Measurements from ENCODE around the gene SPRED2. TPM values are rescaled to one million over a fixed set of nuclear protein-coding genes. Genes with fewer than 3 reads are reported as not detected.

SPRED2 gene
- total RNA-seq, 1 donor = 5.4 TPM

DNA sequence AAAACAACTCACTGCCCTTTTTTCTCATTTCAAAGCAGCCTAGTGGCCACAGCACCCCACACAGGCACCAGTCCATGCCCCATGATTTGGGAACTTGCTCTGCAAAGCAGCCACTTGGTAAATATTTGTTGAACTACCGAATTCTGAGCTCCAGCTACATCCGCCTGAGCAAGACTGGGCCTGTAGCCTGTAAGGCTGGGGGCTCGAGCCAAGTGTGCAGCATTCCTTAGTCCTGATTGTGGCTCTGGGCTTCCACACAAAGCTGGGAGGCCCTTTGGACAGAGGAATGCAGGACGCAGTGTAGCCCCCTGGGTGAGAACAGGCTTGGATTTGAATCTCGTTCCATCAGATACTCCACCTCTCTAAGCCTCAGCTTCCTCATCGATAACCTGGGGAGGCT lies 116.3 kb downstream of the SPRED2 start:
- DNase-seq (ENCODE audit: low read depth in 2 of 3, low spot score in 2 of 3) = no peak

GRCh38 chr2:65314801-65315441 lies 117.5 kb downstream of the SPRED2 start:
- no peak for DNase-seq (ENCODE audit: low read depth in 2 of 3, low spot score in 2 of 3)

DNA sequence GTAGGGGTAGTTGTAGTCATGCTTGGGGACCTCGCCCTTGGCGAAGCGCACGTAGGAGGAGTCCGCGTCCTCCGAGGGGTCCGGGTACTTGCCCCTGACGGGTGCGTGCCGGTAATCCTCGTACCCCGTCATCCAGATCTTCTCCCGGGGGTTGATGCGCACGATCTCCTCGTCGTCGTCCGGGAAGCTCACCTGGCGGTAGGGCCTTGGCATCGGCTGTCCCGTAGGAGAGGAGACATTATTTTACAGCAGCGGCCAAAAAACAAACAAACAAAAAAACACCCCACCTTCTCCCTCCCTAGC lies 118.5 kb downstream of the SPRED2 start:
- no peak for DNase-seq (ENCODE audit: low read depth in 2 of 3, low spot score in 2 of 3)

DNA sequence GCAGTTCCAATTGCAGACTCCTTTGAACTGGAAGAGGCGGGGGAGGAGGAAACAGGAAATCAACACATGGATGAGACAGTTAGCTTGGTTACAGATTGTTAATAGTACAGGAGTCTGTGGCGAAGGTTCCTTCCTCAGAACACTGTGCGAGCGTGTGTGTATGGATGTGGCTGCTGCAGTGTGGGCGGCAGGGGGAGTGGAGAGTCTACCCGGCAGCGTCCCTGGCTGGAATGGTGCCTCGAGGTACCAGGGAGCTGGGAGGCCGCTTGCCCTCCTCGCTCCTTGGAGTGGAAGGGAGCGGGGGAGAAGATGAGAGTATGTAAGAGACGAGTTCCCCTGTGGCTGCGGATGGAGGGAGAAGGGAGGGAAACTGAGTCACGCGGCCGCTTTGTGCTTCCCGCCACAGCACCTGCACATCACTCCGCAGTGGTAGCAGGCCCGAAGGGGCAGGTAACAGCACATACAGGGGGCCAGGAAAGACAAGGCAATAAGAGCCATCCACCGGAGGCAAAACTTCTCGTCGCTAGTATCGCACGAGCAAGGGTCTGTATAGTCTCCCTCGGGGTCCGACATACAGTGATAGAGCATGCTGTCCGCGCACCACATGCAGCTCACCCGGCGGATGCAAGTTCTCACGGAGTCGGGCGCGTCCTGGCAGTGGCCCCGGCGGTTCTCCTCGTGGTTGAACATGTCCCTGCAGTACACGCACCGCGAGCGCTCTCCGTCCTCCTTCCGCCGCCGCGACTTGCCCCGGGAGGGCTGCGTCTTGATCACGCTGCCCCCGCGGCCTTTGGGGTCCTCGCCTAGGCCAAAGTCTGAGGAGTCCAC lies 119.1 kb downstream of the SPRED2 start:
- no peak for DNase-seq (ENCODE audit: low read depth in 2 of 3, low spot score in 2 of 3)

DNA sequence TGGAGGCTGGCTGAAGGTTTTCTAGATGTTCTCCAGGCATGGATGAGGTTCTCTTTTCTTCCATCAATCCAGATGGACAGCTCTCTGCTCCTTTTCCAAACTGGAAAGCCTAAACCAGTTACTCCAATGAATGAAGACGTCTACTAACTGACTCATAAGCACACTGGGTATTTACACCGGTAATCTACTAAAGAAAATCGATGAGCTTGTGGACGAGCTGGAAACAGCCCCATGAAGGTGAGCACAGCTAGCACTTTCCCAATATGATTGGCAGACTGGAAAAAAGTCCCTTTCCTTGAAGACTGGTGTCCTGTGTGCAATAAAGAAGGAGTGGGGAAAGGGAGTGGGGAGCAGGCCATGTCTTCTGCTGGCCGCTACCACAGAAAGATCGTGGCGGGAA lies 120.8 kb downstream of the SPRED2 start:
- DNase-seq (ENCODE audit: low read depth in 2 of 3, low spot score in 2 of 3) = no peak

GRCh38 chr2:65311049-65311448 lies 121.3 kb downstream of the SPRED2 start:
- no peak for DNase-seq (ENCODE audit: low read depth in 2 of 3, low spot score in 2 of 3)

GRCh38 chr2:65309699-65310098 lies 122.7 kb downstream of the SPRED2 start:
- no peak for DNase-seq (ENCODE audit: low read depth in 2 of 3, low spot score in 2 of 3)

- no peak for DNase-seq (ENCODE audit: low read depth in 2 of 3, low spot score in 2 of 3)
Measured at GRCh38 chr2:65305934-65306333, 126.5 kb downstream of the SPRED2 start.

- peak; percentile 24 to 89 (median 78) for DNase-seq (ENCODE audit: low read depth in 2 of 3, low spot score in 2 of 3)
Measured at GRCh38 chr2:65300761-65301711, 131.4 kb downstream of the SPRED2 start.

DNA sequence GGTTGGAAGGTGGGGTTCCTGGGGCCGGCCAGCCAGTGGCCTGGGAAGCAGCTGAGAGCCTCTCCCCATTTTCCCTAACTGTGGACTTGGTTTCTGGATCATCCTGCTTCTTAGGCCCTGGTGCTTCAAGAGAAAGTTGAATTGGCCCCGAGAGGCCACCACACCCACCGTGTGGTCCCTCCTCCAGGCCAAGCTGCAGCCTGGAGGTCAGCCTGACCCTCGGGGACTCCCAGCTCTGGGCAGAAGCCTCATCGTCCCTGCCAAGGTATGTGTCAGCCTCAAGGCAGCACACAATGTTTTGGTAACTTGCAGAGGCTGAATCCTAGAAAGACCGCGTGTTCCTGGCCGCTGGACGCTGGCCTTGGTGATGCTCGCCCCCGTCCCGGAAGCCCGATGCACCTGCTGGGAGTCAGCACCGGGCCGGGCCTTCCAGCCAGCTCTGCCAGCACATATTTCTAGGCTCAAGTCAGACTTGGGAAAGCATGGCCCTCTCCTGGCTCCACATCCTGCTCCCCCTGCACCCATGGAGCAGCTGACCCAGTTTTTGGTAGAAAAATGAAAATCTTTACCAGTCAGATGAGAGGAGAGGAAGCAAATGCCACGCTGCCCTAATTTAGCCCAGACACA lies 132.2 kb downstream of the SPRED2 start:
- no peak for DNase-seq (ENCODE audit: low read depth in 2 of 3, low spot score in 2 of 3)

DNA sequence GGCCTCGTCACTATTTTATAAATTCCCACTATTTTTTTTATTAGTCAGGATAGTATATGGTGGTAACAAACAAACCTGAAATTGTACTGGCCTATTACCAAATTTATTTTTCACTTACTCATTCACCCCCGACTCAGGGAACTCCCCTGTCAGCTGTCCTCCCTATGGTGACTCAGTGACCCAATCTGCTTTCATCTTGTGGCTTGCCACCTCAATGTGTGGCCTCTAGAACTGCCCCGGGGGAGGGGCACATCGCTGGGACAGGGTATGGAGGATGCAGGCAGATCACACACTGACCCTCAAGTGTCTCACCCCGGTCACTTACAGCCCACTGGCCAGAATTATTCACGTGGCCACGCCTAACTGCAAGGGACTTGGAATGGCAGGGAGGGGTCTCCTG lies 133.2 kb downstream of the SPRED2 start:
- DNase-seq (ENCODE audit: low read depth in 2 of 3, low spot score in 2 of 3) = peak in 1 of 3 donors; percentile 31

DNA sequence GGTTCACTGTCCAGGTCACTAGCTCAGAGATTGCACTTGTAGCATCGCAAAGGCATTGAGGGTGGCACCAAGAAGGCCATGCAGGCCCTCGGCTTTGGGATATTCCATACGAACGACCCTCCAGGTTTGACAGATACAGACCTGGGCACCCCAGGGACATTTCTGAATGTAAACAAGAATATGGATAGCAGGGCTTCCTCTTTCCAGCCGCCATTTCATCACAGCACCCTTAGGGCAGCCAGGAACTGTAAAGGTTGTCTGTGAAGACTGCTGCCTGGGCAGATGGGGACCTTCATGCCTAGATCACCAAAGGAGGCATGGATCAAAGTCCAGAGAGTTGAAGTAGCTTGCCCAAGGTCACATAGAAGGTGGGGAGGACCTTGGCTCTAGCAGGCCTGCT lies 134.3 kb downstream of the SPRED2 start:
- no peak for DNase-seq (ENCODE audit: low read depth in 2 of 3, low spot score in 2 of 3)

- DNase-seq (ENCODE audit: low read depth in 2 of 3, low spot score in 2 of 3) = no peak
Measured at GRCh38 chr2:65297544-65297943, 134.9 kb downstream of the SPRED2 start.

- DNase-seq (ENCODE audit: low read depth in 2 of 3, low spot score in 2 of 3) = no peak
Measured at GRCh38 chr2:65296971-65297370, 135.4 kb downstream of the SPRED2 start.

- no peak for DNase-seq (ENCODE audit: low read depth in 2 of 3, low spot score in 2 of 3)
Measured at GRCh38 chr2:65294701-65295100, 137.7 kb downstream of the SPRED2 start.

- DNase-seq (ENCODE audit: low read depth in 2 of 3, low spot score in 2 of 3) = no peak
Measured at GRCh38 chr2:65294136-65294535, 138.3 kb downstream of the SPRED2 start.

DNA sequence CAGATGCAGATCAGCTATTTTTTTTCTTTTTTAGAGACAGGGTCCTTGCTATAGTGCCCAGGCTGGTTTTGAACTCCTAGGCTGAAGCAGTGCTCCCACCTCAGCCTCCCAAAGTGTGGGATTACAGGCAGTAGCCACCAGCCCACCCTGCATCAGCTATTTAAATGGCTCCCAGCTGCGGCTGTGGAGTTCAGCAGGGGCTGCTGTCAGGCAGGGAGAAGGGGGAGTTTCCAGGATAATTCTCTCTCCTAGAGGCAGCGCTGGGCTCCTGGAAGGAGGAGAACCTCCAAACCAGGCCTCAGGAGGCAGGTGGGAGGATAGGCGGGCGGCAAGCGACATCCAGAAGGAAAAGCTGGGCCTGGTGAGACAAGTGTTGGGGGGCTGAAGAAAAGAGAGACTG lies 139.0 kb downstream of the SPRED2 start:
- DNase-seq (ENCODE audit: low read depth in 2 of 3, low spot score in 2 of 3) = no peak

DNA sequence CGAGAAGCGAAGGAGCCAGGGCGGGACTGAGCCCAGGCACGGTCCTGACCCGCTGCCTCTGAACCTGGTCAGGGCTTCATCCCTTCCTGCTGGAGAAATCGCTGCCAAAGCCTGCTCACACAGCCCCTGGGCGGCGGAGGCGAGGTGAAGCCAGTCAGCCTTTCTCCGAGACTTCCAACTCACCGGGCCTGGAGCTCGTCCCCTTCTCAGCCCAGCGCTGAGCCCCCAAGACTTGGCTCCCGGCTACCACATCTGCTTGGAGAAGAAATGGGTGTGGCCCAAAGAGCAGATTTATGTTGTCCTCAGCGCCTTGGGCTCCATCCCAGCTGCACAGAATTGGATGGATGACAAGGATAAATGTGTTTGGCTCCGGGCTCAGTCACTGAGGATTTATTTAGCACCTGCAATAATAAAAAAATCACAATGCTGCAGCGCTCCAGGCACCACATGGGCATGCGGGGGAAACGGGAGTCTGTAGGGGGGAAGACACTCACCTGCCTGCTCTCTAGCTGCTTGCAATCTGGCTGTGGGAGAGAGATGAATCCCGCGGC lies 139.9 kb downstream of the SPRED2 start:
- no peak for DNase-seq (ENCODE audit: low read depth in 2 of 3, low spot score in 2 of 3)

GRCh38 chr2:65292106-65292400 lies 140.3 kb downstream of the SPRED2 start:
- DNase-seq (ENCODE audit: low read depth in 2 of 3, low spot score in 2 of 3) = no peak

DNA sequence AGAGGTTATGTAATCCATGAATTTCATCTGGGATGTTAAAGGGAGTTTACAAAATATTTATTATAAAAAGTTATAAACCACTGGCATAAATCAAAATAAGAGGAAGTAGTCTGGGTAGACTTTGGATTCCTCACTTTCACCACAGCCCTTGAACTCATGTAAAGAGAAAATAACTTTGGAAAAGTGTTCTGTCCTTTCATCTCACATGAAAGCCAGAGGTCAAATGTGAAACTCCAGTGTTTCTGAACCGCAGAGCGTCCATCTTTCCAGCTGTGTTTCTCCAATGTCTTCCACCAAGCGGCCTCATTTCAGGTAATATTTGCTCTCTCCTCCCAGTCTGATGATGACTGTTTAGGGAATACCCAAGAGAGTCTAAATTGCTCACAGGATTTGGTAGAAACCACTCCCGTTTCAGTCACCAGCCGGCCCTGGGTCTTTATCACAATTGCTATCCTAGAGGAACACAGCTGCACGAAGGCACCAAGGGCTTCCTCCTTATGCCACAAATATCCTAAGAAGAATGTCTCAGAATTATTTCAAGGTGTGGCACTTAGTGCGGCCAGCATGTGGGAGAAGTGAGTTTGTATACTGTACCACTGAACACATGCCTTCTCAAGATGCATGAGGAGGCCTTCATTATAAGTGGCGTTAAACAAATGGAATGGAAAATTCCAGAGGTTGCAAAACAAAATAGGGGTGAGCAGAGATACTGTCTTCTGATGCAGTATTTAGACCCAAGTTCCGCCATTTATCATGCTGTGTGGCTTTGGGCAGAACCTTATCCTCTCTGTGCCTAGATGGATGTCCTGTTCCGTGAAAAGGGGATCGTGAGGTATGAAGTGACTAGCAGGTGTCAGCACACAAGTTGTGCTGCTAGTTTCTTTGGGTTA lies 140.9 kb downstream of the SPRED2 start:
- DNase-seq (ENCODE audit: low read depth in 2 of 3, low spot score in 2 of 3) = peak in 1 of 3 donors; percentile 57
